Cardiac muscle cell (in vitro differentiated cells and primary cell): ENCODE results near the gene CXCR5. TPM values are rescaled to one million over a fixed set of nuclear protein-coding genes. Genes with fewer than 3 reads are reported as not detected.

Experiments used
- DNase-seq, 2 donors: peaks; one replicate each; pipeline versions ENCODE4 v3.0.0 to v3.0.0-alpha.2; 2010 to 2017; ENCODE audit warnings: low read depth in 1 of 2, low spot score in 1 of 2
- H3K27ac ChIP-seq: fragments of 200-600 bp; sonication (generic); 2 replicates; pipeline ENCODE4 v1.5.1; 2016
- H3K27me3 ChIP-seq: fragments of 200-600 bp; sonication (generic); 2 replicates; pipeline ENCODE4 v1.6.0; 2016; ENCODE audit warnings: control low read depth
- H3K36me3 ChIP-seq: fragments of 200-600 bp; sonication (generic); 2 replicates; pipeline ENCODE4 v1.5.1; 2016; ENCODE audit warnings: control low read depth
- H3K4me1 ChIP-seq: fragments of 200-600 bp; sonication (generic); 2 replicates; pipeline ENCODE4 v1.8.1; 2017; ENCODE audit warnings: low read depth, mild to moderate bottlenecking, mixed run types
- H3K4me3 ChIP-seq: fragments of 200-600 bp; sonication (generic); 2 replicates; pipeline ENCODE4 v1.5.1; 2016; ENCODE audit warnings: mild to moderate bottlenecking
- H3K9me3 ChIP-seq: fragments of 200-600 bp; sonication (generic); 2 replicates; pipeline ENCODE4 v1.5.1; 2017; ENCODE audit warnings: low read depth, mild to moderate bottlenecking, control low read depth
- CTCF ChIP-seq: IDR thresholded peaks from 2 replicates; pipeline ENCODE4 v1.5.1; 2012; ENCODE audit warnings: low read depth, mild to moderate bottlenecking, low read length
- polyA plus RNA-seq: library from polyadenylated mRNA; unstranded; fragments of >200 nt; fragmentation: Nextera tagmentation; extraction: Ambion mirVana; gene quantifications from 2 replicates; pipeline ENCODE4 v1.2.1, GENCODE V29; 2016
- total RNA-seq: library from RNA; depleted of rRNA; stranded (reverse); fragments of >200 nt; gene quantifications from 2 replicates; pipeline ENCODE4 v1.2.3, GENCODE V29; 2016

CXCR5 gene
- total and polyA plus RNA-seq, 2 experiments from 2014 or later = not detected

- Histone ChIP-seq H3K27me3 (no peaks in the 10 kb centered on the region), H3K4me1 (peaks cover 62% of the 10 kb centered on the region), H3K9me3 (no peaks in the 10 kb centered on the region), H3K27ac (peak overlapping the region; percentile 93), H3K36me3 (no peaks in the 10 kb centered on the region), H3K4me3 (peak overlapping the region; percentile 95)
- no peak for TF ChIP-seq CTCF
- DNase-seq = peak; percentile 85 to 94
Measured at GRCh38 chr11:118921929-118922744, 38.4 kb downstream of the CXCR5 start.

DNA sequence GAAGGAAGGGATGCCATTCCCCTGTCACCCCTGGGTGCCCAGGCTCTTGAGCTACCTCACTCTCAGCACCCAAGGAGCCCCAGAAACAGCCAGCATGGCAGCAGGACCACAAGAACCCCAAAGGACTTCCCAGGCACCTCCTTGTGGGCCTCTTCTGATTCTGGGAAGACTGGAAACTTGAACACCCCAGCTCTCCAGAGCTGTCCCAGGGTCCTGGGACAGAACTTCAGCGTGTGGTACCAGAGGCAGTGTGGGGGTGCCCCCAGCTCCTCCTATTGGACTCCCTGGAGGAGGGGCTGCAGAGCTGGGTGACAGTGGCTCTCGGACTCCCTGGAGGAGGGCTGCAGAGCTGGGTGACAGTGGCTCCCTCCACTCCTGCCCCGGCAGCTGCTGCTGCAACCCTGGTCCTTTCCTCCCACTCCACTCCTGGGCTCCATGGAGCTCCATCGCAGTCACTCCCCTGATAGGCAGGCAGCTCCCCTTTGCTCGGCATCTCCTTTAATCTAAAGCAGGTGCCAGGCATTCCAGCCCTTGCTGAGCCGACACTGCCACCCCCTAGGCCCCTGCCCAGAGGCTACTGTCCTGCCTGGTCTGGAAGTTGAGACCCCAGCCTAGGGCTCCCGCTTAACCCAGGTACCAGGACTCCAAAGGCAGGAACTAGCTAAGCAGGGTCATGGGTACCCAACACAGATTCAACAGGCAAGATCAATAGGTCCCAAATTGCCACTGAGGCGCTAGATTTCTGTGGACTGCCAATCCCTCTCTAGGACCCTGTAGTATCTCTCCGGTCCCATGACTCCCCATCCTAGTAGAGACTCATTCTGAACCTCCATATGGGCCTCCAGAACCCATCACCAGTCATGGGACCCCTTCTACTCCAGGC lies 39.3 kb downstream of the CXCR5 start:
- H3K27ac ChIP-seq = peak overlapping the region; percentile 93
- no peaks in the 10 kb centered on the region for H3K27me3 ChIP-seq
- no peak for DNase-seq
- no peak for TF ChIP-seq CTCF
- H3K4me3 ChIP-seq = peak overlapping the region; percentile 95
- no peaks in the 10 kb centered on the region for H3K36me3 ChIP-seq
- peaks cover 54% of the 10 kb centered on the region for H3K4me1 ChIP-seq
- H3K9me3 ChIP-seq = no peaks in the 10 kb centered on the region

- peaks cover 45% of the 10 kb centered on the region for H3K4me1 ChIP-seq
- H3K27ac ChIP-seq = peak overlapping the region; percentile 93
- H3K4me3 ChIP-seq = peak overlapping the region; percentile 95
- no peaks in the 10 kb centered on the region for H3K9me3 ChIP-seq
- no peak for TF ChIP-seq CTCF
- no peaks in the 10 kb centered on the region for H3K27me3 ChIP-seq
- no peak for DNase-seq
- H3K36me3 ChIP-seq = no peaks in the 10 kb centered on the region
Measured at GRCh38 chr11:118923721-118924587, 40.3 kb downstream of the CXCR5 start.

- H3K36me3 ChIP-seq = no peaks in the 10 kb centered on the region
- DNase-seq = peak; percentile 46 to 72
- no peaks in the 10 kb centered on the region for H3K9me3 ChIP-seq
- H3K27me3 ChIP-seq = no peaks in the 10 kb centered on the region
- H3K4me1 ChIP-seq = peaks cover 36% of the 10 kb centered on the region
- no peak for TF ChIP-seq CTCF
- peak overlapping the region; percentile 93 for H3K27ac ChIP-seq
- peak overlapping the region; percentile 95 for H3K4me3 ChIP-seq
Measured at GRCh38 chr11:118924591-118925585, 41.2 kb downstream of the CXCR5 start.
